NCI-H128 (cell line): ENCODE measurements around the gene SLC25A45.

Experiments
- DNase-seq: peaks from one replicate; lab custom pipeline; 2025; ENCODE audit not compliant: unreplicated experiment; lab: John Stamatoyannopoulos, UW

The SLC25A45 gene, protein sequence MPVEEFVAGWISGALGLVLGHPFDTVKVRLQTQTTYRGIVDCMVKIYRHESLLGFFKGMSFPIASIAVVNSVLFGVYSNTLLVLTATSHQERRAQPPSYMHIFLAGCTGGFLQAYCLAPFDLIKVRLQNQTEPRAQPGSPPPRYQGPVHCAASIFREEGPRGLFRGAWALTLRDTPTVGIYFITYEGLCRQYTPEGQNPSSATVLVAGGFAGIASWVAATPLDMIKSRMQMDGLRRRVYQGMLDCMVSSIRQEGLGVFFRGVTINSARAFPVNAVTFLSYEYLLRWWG

DNA sequence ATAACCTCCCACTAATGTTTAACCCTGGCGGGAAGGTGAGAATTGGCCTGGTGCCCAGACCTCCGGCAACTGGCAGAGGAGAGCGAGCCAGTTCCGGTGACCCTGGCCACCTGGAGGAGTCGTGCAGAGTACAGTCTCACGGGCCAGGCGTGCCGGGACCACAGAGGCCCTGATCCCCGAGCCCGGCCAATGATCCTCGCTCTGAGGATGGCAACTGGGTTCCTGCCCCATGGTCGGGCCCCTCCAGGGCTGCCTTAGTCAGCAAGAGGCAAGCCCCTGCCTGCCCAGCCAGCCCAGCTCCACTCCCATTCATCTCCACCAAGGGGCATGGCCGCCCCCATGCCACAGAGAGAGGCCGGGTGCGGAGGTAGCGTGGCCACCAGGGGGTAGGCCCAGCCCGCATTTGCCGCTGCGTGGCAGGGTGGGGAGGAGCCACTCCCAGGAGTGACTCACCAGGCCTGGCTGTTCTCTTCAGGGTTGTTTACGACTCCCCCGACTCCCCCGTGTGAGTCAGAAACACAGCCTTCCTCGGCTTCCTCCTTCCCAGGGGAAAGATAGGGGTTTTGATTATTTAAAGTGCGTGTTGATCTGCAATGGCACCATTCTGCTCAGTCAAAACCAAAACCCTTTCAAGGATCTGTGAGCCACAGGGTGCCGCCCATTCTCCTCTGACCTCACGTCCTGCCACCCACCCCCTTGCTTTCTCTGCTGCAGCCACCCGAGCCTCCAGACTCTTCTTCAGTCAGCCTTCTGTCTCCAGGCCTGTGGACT lies at the start of gene SLC25A45:
TSS of gene SLC25A45 (minus strand) at position 614 of the 771 bp plus-strand sequence. CDS start 695 bp downstream, outside the sequence.
- peak; percentile 64 for DNase-seq

DNA sequence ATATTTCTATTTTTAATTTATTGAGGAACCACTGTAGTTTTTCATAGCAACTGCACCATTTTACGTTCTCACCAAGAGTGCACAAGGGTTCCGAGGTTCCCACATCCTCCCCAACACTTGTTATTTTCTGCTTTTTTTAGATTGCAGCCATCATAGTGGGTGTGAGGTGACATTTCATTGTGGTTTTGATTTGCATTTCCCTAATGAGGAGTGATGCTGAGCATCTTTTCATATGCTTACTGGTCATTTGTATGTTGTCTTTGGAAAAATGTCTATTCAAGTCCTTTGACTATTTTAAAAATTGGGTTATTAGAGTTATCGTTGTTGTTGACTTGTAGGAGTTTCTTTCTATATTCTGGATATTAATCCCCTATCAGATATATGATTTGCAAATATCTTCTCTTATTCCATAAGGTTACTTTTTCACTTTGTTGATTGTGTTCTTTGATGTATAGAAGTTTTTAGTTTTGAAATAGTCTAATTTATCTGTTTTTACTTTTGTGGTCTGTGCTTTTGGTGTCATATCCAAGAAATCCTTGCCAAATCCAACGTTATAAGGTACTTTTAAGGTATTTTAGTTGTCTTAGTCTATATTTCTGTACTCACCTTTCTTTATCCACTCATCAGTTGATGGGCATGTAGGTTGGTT lies 49.1 kb upstream of the SLC25A45 start:
- no peak for DNase-seq

DNA sequence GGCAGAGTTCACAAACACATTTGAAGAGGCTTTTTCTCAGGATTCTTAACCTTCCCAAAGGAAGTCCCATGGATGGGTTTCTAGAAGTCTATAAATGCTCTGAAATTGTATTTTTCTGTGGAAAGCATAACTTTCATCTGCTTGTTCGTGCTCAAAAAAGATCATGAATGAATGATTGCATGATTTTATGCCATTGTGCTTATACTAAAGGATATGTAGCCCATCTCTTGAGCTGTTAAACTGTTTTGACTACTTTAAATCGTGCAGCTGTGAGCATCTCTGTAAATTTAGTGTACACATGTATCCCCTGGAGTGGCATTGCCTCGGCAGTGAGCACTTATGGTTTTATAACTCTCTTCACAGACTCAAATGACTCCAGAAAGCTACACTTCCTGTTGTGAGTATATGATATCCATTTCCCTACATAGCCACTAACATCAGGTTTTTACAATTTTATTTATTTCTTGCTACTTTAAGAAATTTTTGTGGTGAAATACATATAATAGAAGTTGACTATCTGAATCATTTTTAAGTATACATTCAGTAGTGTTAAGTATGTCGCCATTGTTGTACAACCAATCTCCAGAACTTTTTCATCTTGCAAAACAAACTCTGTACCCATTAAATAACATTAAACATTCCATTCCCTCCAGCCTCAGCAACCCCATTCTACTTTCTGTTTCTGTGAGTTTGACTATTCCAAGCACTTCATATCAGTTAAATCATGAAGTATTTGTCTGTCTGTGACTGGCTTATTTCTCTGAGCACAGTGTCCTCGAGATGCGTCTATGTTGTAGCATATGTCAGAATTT lies 48.2 kb upstream of the SLC25A45 start:
- no peak for DNase-seq

DNA sequence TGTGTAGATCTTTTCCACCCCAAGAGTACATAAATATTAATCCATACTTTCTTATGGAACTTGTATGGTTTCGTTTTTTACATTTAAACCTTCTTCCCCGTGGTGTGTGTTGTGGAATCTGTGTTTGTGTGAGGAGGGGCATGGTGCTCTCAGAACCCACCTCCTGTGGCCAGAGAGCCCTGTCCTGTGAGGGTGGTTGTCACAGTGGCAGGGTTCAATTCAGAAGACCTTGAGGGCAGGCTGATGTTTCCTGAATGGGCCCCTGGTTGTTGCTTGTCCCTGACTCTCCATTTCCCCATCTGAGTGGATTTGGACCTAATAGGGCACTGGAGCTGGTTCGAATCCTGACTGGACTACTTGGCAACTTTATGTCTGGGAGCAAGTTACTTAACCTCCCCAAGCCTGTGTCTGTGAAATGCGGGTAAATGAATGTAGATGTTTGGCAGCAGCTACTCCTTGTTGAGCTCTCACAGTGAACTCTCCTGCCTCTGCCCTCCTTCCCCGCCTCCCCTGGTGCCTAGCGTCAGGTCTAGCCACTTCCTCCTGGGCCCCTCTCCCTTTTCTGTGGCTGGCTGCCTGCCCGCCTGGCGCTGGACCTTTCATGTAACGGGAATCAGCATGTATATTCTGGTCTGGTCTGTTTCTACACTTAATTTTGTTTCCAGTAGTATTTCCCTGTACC lies 47.4 kb upstream of the SLC25A45 start:
- no peak for DNase-seq

DNA sequence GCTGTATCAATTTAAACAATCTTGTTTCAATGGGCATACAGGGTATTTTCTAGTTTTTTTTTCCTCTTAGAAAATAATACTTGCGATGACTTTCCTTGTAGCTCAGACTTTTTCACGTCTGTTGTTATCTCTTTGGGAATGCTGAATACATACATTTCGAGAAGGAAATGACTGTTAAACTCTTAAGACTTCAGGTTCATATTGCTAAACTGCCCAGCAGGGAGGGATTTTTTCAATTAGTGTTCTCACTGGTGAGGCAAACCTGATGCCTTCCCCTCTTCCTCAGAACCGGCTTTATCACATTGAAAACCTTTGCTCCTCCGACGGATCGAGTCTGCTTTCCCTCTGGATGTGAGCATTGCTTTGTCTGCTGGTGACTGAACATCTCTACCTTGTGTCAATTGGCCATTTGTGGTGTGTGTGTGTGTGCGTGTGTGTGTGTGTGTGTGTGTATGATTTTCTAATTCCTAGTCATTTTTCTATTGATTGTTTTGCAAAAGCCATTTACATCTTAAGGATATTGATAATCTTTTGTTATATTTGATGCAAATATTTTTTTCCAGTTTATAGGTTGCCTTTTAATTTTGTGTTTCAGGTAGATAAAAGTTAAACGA lies 46.7 kb upstream of the SLC25A45 start:
- no peak for DNase-seq

DNA sequence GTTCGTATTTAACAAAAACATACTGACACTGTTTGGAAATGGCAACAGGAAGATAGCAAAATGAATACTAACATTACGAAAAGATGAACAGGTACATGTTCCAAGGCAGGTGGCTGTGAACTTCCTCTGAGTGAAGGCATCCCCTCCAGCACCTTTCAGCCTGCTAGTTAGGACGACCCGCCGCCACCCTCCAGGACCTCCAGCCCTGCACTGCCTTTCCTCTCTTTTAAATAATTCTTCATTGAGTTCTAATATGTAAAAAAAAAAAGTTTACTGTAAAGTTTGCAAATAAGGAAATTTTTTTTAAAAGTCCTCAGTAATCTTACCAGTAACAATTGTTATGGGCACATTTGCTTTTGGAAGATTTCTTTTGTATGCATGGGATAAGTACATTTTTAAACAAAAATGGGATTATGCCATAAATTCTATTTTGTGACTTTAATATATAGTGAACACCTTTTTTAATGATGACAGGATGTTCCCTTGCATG lies 46.2 kb upstream of the SLC25A45 start:
- DNase-seq, result no peak

DNA sequence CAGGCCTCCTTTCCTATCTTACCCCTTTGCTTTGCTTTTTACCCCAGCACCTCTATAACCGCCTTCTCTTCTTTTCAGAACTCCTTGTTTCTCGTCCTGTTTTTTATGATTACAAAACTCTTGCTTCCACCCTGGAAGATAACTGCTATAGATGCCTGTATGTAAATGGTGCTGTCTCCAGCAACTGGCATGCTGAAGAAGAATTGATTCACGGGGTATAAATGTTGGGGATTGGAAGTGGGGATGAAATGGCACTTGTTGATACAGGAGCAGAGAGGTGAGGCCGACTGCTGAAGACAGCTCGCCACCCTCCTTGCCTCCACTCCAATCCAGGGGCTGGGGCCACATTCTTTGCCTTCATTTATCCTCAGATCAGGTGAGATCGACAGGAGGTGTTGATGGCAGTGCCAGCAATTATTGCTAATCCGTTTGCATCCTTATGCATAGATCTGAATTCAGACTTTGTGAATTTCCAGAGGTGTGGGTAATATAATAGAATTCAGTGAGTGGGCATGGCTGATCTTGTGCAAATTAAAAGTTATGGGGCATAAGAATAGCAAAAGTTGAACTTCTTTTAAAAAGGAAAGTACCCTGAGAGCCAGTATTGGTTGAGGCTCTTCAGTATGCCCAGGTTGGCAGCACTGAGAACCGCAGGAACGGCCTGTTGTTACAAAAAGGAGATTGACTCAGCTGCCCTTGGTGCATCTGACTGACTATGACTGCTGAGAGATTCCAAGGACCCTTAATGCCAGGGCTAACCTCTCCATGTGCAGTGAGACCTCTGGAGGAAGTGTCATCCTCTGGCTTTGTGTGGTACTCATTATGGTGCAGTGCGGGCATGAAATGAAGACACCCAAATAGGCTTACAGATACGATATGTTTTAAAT lies 45.5 kb upstream of the SLC25A45 start:
- DNase-seq, result no peak

DNA sequence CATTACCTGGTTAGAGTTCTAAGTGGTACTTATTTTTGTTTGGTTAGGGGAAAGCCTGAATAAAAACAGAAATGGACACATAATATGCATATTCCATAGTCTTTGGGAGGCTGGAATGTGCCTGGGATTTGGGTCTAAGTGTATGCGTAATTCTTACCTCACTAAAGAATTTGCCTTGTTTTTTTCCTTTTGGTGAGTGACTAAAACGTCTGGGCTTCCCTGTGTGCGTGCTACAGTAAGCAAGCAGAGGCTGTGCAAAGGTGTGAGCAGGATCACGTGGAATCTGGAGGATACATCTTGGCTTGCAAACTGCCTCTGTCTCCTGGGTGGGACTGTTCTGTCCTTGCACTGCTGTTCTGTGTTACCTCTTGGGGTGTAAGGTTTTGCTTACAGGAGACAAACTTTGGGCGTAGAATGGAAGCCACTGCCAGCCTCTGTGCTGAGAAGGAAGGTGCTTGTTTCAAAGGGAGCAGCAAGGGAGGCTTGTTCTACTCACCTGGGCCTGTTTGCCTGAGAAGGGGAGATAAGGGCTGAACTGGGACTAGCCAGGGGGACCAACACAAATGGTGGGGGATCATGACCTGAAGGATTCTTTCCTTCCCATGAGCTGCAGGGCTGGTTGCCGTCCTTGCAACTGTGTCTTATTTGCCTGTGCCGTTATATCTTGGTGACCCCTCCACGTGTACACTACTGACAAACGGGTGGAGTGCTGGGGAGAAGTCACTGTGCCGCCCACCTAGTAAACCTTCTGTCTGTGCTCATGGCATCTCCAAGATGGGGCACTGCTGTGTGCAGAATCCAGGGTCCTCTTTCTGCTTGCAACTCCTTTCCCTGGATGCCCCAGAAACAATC lies 44.6 kb upstream of the SLC25A45 start:
- no peak for DNase-seq

DNA sequence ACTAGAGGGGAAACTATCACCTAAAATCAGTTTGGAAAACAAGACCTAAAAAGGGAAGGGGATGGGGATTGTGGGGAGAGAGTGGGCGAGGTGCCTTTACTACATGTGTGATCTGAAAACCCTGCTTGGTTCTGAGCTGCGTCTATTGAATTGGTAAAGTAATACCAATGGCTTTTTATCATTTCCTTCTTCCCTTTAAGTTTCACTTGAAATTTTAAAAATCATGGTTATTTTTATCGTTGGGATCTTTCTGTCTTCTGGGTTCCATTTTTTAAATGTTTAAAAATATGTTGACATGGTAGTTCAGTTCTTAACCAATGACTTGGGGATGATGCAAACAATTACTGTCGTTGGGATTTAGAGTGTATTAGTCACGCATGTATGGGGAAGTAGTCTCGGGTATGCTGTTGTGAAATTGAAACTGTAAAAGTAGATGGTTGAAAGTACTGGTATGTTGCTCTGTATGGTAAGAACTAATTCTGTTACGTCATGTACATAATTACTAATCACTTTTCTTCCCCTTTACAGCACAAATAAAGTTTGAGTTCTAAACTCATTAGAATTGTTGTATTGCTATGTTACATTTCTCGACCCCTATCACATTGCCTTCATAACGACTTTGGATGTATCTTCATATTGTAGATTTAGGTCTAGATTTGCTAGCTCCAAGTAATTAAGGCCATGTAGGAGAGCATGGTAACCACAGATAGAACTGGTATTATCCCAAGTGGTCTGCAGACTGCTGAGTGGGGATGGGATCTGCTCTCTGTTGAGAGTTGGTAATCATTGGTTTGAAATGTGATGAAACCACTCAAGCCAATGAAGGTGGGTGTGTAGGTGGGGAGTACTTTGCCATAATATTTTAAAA lies 43.8 kb upstream of the SLC25A45 start:
- DNase-seq, result no peak

DNA sequence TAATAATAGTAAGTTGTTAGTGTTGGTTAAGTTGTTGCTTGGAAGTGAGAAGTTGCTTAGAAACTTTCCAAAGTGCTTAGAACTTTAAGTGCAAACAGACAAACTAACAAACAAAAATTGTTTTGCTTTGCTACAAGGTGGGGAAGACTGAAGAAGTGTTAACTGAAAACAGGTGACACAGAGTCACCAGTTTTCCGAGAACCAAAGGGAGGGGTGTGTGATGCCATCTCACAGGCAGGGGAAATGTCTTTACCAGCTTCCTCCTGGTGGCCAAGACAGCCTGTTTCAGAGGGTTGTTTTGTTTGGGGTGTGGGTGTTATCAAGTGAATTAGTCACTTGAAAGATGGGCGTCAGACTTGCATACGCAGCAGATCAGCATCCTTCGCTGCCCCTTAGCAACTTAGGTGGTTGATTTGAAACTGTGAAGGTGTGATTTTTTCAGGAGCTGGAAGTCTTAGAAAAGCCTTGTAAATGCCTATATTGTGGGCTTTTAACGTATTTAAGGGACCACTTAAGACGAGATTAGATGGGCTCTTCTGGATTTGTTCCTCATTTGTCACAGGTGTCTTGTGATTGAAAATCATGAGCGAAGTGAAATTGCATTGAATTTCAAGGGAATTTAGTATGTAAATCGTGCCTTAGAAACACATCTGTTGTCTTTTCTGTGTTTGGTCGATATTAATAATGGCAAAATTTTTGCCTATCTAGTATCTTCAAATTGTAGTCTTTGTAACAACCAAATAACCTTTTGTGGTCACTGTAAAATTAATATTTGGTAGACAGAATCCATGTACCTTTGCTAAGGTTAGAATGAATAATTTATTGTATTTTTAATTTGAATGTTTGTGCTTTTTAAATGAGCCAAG lies 42.9 kb upstream of the SLC25A45 start:
- no peak for DNase-seq

DNA sequence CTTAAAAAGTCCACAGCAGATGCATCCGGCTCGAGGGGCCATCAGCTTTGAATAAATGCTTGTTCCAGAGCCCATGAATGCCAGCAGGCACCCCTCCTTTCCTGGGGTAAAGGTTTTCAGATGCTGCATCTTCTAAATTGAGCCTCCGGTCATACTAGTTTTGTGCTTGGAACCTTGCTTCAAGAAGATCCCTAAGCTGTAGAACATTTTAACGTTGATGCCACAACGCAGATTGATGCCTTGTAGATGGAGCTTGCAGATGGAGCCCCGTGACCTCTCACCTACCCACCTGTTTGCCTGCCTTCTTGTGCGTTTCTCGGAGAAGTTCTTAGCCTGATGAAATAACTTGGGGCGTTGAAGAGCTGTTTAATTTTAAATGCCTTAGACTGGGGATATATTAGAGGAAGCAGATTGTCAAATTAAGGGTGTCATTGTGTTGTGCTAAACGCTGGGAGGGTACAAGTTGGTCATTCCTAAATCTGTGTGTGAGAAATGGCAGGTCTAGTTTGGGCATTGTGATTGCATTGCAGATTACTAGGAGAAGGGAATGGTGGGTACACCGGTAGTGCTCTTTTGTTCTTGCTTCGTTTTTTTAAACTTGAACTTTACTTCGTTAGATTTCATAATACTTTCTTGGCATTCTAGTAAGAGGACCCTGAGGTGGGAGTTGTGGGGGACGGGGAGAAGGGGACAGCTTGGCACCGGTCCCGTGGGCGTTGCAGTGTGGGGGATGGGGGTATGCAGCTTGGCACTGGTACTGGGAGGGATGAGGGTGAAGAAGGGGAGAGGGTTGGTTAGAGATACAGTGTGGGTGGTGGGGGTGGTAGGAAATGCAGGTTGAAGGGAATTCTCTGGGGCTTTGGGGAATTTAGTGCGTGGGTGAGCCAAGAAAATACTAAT lies 42.0 kb upstream of the SLC25A45 start:
- no peak for DNase-seq

DNA sequence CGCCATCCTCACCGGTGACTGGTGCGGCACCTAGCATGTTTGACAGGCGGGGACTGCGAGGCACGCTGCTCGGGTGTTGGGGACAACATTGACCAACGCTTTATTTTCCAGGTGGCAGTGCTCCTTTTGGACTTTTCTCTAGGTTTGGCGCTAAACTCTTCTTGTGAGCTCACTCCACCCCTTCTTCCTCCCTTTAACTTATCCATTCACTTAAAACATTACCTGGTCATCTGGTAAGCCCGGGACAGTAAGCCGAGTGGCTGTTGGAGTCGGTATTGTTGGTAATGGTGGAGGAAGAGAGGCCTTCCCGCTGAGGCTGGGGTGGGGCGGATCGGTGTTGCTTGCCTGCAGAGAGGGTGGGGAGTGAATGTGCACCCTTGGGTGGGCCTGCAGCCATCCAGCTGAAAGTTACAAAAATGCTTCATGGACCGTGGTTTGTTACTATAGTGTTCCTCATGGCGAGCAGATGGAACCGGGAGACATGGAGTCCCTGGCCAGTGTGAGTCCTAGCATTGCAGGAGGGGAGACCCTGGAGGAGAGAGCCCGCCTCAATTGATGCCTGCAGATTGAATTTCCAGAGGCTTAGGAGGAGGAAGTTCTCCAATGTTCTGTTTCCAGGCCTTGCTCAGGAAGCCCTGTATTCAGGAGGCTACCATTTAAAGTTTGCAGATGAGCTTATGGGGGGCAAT lies 41.2 kb upstream of the SLC25A45 start:
- DNase-seq, result no peak

DNA sequence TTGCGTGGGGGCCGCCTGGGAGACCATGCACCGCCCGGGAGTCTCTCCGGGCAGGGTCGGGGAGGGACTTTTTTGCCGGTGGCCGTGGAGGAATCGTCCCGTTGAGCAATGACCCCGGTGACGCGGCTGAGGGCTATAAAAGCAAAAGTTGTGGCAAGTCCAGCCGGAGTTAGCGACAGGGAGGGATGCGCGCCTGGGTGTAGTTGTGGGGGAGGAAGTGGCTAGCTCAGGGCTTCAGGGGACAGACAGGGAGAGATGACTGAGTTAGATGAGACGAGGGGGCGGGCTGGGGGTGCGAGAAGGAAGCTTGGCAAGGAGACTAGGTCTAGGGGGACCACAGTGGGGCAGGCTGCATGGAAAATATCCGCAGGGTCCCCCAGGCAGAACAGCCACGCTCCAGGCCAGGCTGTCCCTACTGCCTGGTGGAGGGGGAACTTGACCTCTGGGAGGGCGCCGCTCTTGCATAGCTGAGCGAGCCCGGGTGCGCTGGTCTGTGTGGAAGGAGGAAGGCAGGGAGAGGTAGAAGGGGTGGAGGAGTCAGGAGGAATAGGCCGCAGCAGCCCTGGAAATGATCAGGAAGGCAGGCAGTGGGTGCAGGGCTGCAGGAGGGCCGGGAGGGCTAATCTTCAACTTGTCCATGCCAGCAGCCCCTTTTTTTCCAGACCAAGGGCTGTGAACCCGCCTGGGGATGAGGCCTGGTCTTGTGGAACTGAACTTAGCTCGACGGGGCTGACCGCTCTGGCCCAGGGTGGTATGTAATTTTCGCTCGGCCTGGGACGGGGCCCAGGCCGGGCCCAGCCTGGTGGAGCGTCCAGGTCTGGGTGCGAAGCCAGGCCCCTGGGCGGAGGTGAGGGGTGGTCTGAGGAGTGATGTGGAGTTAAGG lies 40.4 kb upstream of the SLC25A45 start, which contains the start of gene NEAT1:
TSS of gene NEAT1 (plus strand) at position 166 of the 883 bp plus-strand sequence.
- DNase-seq, result no peak
